CD4-positive, alpha-beta memory T cell (primary cell): ENCODE measurements around the gene UBL4A. TPM values are rescaled to one million over a fixed set of nuclear protein-coding genes. Genes with fewer than 3 reads are reported as not detected.

Experiments
- CTCF ChIA-PET: fragments of 350-600 bp; sonication (Branson Sonifier 250); formaldehyde crosslinking; loops from one replicate; lab custom pipeline; 2021; ENCODE audit warnings: inconsistent platforms; ENCODE audit not compliant: partially characterized antibody; lab: Charles Lee
- POLR2A ChIA-PET: fragments of 350-600 bp; sonication (Branson Sonifier 250); formaldehyde crosslinking; loops from one replicate; lab custom pipeline; 2021; ENCODE audit not compliant: partially characterized antibody; lab: Charles Lee
- DNase-seq, 5 donors: peaks; one replicate each; pipeline versions ENCODE4 v3.0.0 to v3.0.0-alpha.2; 2020 to 2022; ENCODE audit warnings: mixed read lengths in 1 of 5
- H3K27ac ChIP-seq: one replicate; pipeline ENCODE4 v1.7.0; 2013; ENCODE audit warnings: low read depth, low read length
- H3K27me3 ChIP-seq: 2 replicates; pipeline ENCODE4 v1.7.0; 2013; ENCODE audit warnings: mild to moderate bottlenecking, low read length, moderate library complexity; ENCODE audit not compliant: insufficient read depth
- H3K36me3 ChIP-seq: 2 replicates; pipeline ENCODE4 v1.7.0; 2013; ENCODE audit warnings: mild to moderate bottlenecking, low read length, moderate library complexity; ENCODE audit not compliant: insufficient read depth
- H3K4me1 ChIP-seq: 2 replicates; pipeline ENCODE4 v1.7.0; 2013; ENCODE audit warnings: mild to moderate bottlenecking, low read length, moderate library complexity; ENCODE audit not compliant: insufficient read depth
- H3K4me3 ChIP-seq, 2 donors: one replicate each; pipeline ENCODE4 v1.7.0; 2013; ENCODE audit warnings: low read length in 2 of 2, mild to moderate bottlenecking in 1 of 2
- H3K9me3 ChIP-seq, 2 donors: one replicate each; pipeline ENCODE4 v1.7.0; 2013; ENCODE audit warnings: low read length in 2 of 2, control low read depth in 1 of 2; ENCODE audit not compliant: control insufficient read depth in 1 of 2
- H3K27ac Mint-ChIP-seq, 7 donors: one replicate each; pipeline ENCODE4 v1.8.0; 2020 to 2021; ENCODE audit warnings: mixed read lengths in 7 of 7, mild to moderate bottlenecking in 6 of 7, inconsistent platforms in 3 of 7, moderate library complexity in 3 of 7
- H3K27me3 Mint-ChIP-seq, 2 donors: one replicate each; pipeline ENCODE4 v1.8.0; 2020 to 2021; ENCODE audit warnings: mixed read lengths in 2 of 2
- H3K36me3 Mint-ChIP-seq, 2 donors: one replicate each; pipeline ENCODE4 v1.8.0; 2020 to 2021; ENCODE audit warnings: mixed read lengths in 2 of 2, inconsistent platforms in 1 of 2, mild to moderate bottlenecking in 1 of 2
- H3K4me1 Mint-ChIP-seq, 4 donors: one replicate each; pipeline ENCODE4 v1.8.0; 2020 to 2021; ENCODE audit warnings: mixed read lengths in 4 of 4, mild to moderate bottlenecking in 1 of 4
- H3K4me3 Mint-ChIP-seq, 8 donors: one replicate each; pipeline ENCODE4 v1.8.0; 2020 to 2021; ENCODE audit warnings: mixed read lengths in 8 of 8, mild to moderate bottlenecking in 7 of 8, moderate library complexity in 6 of 8, inconsistent platforms in 3 of 8
- H3K9me3 Mint-ChIP-seq, 8 donors: one replicate each; pipeline ENCODE4 v1.8.0; 2020 to 2021; ENCODE audit warnings: mixed read lengths in 8 of 8, mild to moderate bottlenecking in 5 of 8, inconsistent platforms in 3 of 8, moderate library complexity in 1 of 8
- intact Hi-C: fragments of 100-400 bp; cut with micrococcal nuclease; formaldehyde crosslinking; loops from one replicate; pipeline ENCODE4 v1.15.1; 2023
- polyA plus RNA-seq, 2 donors: library from polyadenylated mRNA; unstranded; fragments of 300-500 nt; fragmentation: Illumina TruSeq; gene quantifications; one replicate each; pipeline ENCODE4 v1.2.3, GENCODE V29; 2021
- total RNA-seq, 2 experiments: library from RNA; stranded (reverse); gene quantifications; one replicate each; pipeline ENCODE4 v1.2.3, GENCODE V29; 2021

UBL4A gene
- total and polyA plus RNA-seq, 4 experiments from 2014 or later: 33.2 to 66.8 (median 49.1) TPM

DNA sequence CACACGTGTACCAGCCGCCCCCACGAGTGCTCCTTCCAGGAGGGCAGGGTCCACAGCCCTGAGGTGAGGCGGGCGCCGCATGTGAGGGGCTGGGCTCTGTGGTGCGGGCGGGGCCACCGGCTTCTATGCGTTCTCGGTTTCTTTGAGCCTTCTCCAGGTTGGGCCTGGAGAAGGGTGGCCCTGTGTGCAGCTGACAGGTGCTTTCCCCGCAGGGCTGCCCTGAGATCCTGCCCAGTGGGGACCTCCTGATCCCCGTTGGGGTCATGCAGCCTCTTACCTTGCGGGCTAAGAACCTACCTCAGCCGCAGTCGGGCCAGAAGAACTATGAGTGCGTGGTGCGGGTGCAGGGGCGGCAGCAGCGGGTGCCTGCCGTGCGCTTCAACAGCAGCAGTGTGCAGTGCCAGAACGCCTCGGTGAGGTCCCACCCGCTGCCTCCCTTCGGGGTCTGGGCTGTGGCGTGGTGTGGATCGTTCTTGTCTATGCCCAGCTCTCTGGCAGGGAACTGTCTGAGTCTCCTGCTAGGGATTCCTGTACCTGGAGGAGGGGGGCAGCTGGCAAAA lies 21.5 kb downstream of the UBL4A start:
- Mint-ChIP-seq H3K27me3 (no peaks in the 10 kb centered on the region), H3K9me3 (no peaks in the 10 kb centered on the region), H3K27ac (no peak overlapping the region), H3K4me1 (peaks cover 0 to 9% (median 2%) of the 10 kb centered on the region in 4 donors), H3K36me3 (peaks cover 0 to 18% of the 10 kb centered on the region in 2 donors), H3K4me3 (no peak overlapping the region)
- H3K4me1 ChIP-seq: peaks cover 1% of the 10 kb centered on the region
- no peak overlapping the region for H3K27ac ChIP-seq
- ChIA-PET CTCF (no interaction called here), POLR2A (no interaction called here)
- no peak for DNase-seq
- intact Hi-C loops: no loop called here
- peaks cover 3% of the 10 kb centered on the region for H3K36me3 ChIP-seq
- no peaks in the 10 kb centered on the region for H3K9me3 ChIP-seq
- H3K27me3 ChIP-seq: no peaks in the 10 kb centered on the region
- no peak overlapping the region for H3K4me3 ChIP-seq

DNA sequence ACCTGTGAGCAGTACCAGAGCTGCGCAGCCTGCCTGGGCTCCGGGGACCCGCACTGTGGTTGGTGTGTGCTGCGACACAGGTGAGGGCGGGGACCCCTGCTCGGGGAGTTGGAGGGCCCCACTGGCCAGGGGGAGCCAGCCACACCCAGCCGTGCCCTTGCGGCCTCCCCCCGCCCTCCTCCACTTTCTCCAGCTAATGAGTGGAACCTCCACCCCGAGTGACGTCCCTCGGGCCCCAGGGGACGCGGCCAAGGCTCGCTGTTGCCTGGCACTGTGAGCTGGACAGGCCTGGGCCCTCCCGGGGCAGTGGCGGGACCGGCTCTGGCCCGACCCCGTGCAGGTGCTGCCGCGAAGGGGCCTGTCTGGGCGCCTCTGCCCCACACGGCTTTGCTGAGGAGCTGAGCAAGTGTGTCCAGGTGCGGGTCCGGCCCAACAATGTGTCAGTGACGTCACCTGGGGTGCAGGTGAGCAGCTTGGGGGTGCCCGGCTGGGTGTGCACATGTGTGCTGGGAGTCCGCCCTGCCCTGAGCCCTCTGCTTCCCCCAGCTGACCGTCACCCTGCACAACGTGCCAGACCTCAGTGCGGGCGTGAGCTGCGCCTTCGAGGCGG lies 22.7 kb downstream of the UBL4A start:
- Histone ChIP-seq H3K27me3 (no peaks in the 10 kb centered on the region), H3K4me3 (no peak overlapping the region), H3K36me3 (peaks cover 3% of the 10 kb centered on the region), H3K9me3 (no peaks in the 10 kb centered on the region), H3K4me1 (peaks cover 9% of the 10 kb centered on the region), H3K27ac (no peak overlapping the region)
- ChIA-PET CTCF (no interaction called here), POLR2A (interaction anchor here (1.1 kb wide), 1 partner anchor 64 kb away, joined by 3 read pairs; no protein-coding TSS in a partner anchor)
- H3K36me3 Mint-ChIP-seq: peaks cover 0 to 20% of the 10 kb centered on the region in 2 donors
- no peaks in the 10 kb centered on the region for H3K27me3 Mint-ChIP-seq
- no peak overlapping the region for H3K4me3 Mint-ChIP-seq
- H3K4me1 Mint-ChIP-seq: peaks cover 0 to 14% (median 4%) of the 10 kb centered on the region in 4 donors
- no peak for DNase-seq
- H3K9me3 Mint-ChIP-seq: no peaks in the 10 kb centered on the region
- intact Hi-C loops: no loop called here
- no peak overlapping the region for H3K27ac Mint-ChIP-seq

DNA sequence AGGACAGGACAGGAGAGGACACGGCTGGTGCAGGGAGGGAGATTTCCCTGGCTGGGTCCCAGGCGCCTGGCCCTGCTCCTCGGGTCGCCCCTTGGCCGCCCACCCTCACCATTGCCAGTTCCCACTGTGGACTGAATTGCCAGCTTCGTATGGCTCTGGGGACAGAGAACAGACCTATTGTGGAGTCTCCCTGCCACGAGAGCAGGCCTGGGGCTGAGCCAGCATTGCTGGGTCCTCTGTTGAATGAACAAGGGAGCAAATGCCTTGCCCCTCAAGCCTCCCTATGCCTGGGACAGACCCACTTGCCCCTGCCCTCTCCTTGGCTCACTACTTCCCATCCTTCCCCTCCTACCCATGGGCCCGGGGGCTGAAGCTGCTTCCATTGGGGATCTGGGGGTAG lies 24.0 kb downstream of the UBL4A start:
- Histone ChIP-seq H3K36me3 (peaks cover 3% of the 10 kb centered on the region), H3K4me3 (no peak overlapping the region), H3K27me3 (no peaks in the 10 kb centered on the region), H3K27ac (no peak overlapping the region), H3K4me1 (peaks cover 9% of the 10 kb centered on the region), H3K9me3 (no peaks in the 10 kb centered on the region)
- ChIA-PET CTCF (interaction anchor here (0.7 kb wide), 1 partner anchor 65 kb away, joined by 3 read pairs; no protein-coding TSS in a partner anchor), POLR2A (interaction anchor here (0.9 kb wide), 2 partner anchors 22 to 64 kb away, joined by 3 to 4 read pairs; partner anchors contain the start of gene RPL10)
- Mint-ChIP-seq H3K4me3 (no peak overlapping the region), H3K27me3 (no peaks in the 10 kb centered on the region), H3K4me1 (peaks cover 3 to 15% (median 4%) of the 10 kb centered on the region in 4 donors), H3K9me3 (peaks cover 0 to 1% (median 0%) of the 10 kb centered on the region in 8 donors), H3K27ac (no peak overlapping the region), H3K36me3 (peaks cover 0 to 20% of the 10 kb centered on the region in 2 donors)
- intact Hi-C loops: no loop called here
- DNase-seq: no peak

- H3K27me3 Mint-ChIP-seq: no peaks in the 10 kb centered on the region
- H3K9me3 Mint-ChIP-seq: peaks cover 0 to 3% (median 0%) of the 10 kb centered on the region in 8 donors
- H3K27ac Mint-ChIP-seq: no peak overlapping the region
- peak overlapping the region; percentile 25 to 76 (median 48) for H3K4me3 Mint-ChIP-seq
- Histone ChIP-seq H3K36me3 (peaks cover 3% of the 10 kb centered on the region), H3K27ac (no peak overlapping the region), H3K4me1 (peaks cover 9% of the 10 kb centered on the region), H3K9me3 (no peaks in the 10 kb centered on the region), H3K4me3 (no peak overlapping the region), H3K27me3 (no peaks in the 10 kb centered on the region)
- DNase-seq: no peak
- intact Hi-C loops: no loop called here
- H3K36me3 Mint-ChIP-seq: peaks cover 0 to 22% of the 10 kb centered on the region in 2 donors
- CTCF ChIA-PET: interaction anchor here (0.9 kb wide), 1 partner anchor 12 kb away, joined by 3 read pairs; no protein-coding TSS in a partner anchor
- POLR2A ChIA-PET: interaction anchor here (3.6 to 4.5 kb wide), 4 partner anchors 16 to 62 kb away, joined by 17 to 42 read pairs (median 36); partner anchors contain the start of genes FAM50A, RPL10, TAFAZZIN and UBL4A
- H3K4me1 Mint-ChIP-seq: peaks cover 4 to 19% (median 6%) of the 10 kb centered on the region in 4 donors
These were observed 26.1 kb downstream of the UBL4A start for GRCh38 chrX:154460326-154460725.

- DNase-seq: no peak
- Histone ChIP-seq H3K9me3 (no peaks in the 10 kb centered on the region), H3K36me3 (peaks cover 3% of the 10 kb centered on the region), H3K4me3 (no peak overlapping the region), H3K27ac (no peak overlapping the region), H3K27me3 (no peaks in the 10 kb centered on the region), H3K4me1 (peaks cover 9% of the 10 kb centered on the region)
- intact Hi-C loops: loop anchor here (5.0 kb wide), 1 partner anchor 57 kb away; the partner anchor contains the start of gene FAM3A
- Mint-ChIP-seq H3K4me3 (peak overlapping the region in 6 of 8 donors; percentile 9 to 88 (median 56)), H3K9me3 (peaks cover 0 to 3% (median 0%) of the 10 kb centered on the region in 8 donors), H3K27ac (no peak overlapping the region), H3K36me3 (peaks cover 0 to 20% of the 10 kb centered on the region in 2 donors), H3K27me3 (no peaks in the 10 kb centered on the region), H3K4me1 (peaks cover 4 to 19% (median 6%) of the 10 kb centered on the region in 4 donors)
- ChIA-PET CTCF (interaction anchor here (1.4 kb wide), 1 partner anchor 60 kb away, joined by 4 read pairs; no protein-coding TSS in a partner anchor), POLR2A (interaction anchor here (1.9 to 4.5 kb wide), 8 partner anchors 9 to 61 kb away, joined by 5 to 42 read pairs (median 25); partner anchors contain the start of genes FAM3A, FAM50A, LAGE3 and RPL10)
These were observed 26.6 kb downstream of the UBL4A start for GRCh38 chrX:154459832-154460231.

DNA sequence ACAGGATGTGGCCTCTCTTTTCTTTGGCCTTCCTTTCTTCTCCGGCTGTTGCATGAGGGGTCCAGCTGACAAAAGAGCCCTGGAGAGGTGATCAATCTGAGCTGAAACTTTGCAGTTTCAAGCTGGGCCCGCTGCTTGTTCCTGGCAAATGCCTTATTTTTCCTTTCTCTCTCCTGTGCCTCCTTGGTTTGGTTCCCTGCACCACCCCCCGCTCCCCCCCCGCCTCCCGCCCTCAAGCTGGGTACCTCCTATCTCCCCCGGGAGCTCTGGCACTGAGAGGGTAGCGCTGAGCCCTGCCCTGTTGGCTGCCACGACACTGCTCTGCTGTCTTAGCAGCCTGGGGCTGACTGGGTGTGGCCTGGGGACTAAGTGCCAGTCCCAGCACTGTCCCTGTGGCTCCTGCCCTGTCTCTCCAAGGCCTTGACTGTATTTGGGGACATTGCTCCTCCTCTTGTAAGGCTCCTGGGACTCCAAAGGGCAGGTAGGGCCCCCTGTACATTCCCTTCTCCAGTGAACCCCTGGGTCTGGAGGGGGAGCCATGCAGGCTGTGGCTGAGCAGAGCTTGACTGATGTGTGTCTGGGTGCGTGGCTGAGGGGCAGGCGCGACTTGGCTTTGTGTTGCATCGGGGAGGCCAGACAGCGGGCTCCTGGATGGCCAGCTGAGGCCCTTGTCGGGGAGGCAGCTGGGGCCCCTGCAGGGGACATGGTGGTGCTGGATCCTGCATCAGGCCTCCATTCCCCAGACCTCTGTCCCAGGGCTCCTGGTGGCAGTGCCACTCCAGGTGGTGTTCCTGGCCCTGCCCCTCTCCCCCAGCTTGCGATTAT lies 27.2 kb downstream of the UBL4A start:
- H3K27me3 ChIP-seq: no peaks in the 10 kb centered on the region
- peaks cover 4 to 19% (median 6%) of the 10 kb centered on the region in 4 donors for H3K4me1 Mint-ChIP-seq
- POLR2A ChIA-PET: interaction anchor here (0.7 to 4.5 kb wide), 15 partner anchors 9 to 532 kb away, joined by 3 to 42 read pairs (median 11); partner anchors contain the start of genes ATP6AP1, FAM3A, FAM50A and LAGE3
- H3K9me3 ChIP-seq: no peaks in the 10 kb centered on the region
- peak overlapping the region in 6 of 7 donors; percentile 52 to 85 (median 78) for H3K27ac Mint-ChIP-seq
- peaks cover 9% of the 10 kb centered on the region for H3K4me1 ChIP-seq
- peaks cover 3% of the 10 kb centered on the region for H3K36me3 ChIP-seq
- no peak for DNase-seq
- peaks cover 0 to 20% of the 10 kb centered on the region in 2 donors for H3K36me3 Mint-ChIP-seq
- peak overlapping the region; percentile 78 to 90 (median 86) for H3K4me3 Mint-ChIP-seq
- intact Hi-C loops: loop anchor here (5.0 kb wide), 1 partner anchor 58 kb away; the partner anchor contains the start of gene FAM3A
- H3K4me3 ChIP-seq: peak overlapping the region; percentile 17 to 55
- H3K27ac ChIP-seq: peak overlapping the region; percentile 55
- peaks cover 0 to 7% (median 0%) of the 10 kb centered on the region in 8 donors for H3K9me3 Mint-ChIP-seq
- CTCF ChIA-PET: interaction anchor here (1.4 kb wide), 1 partner anchor 59 kb away, joined by 4 read pairs; no protein-coding TSS in a partner anchor
- H3K27me3 Mint-ChIP-seq: no peaks in the 10 kb centered on the region
